ENCODE results near the gene PDCD1LG2. TPM values are rescaled to one million over a fixed set of nuclear protein-coding genes. Genes with fewer than 3 reads are reported as not detected.

Gene PDCD1LG2
- total RNA-seq, 1 experiment from 2014 or later, result not detected

- no peak for DNase-seq (ENCODE audit: low read depth)
- in situ Hi-C loops (cut with HindIII; ENCODE audit: low pct_unique_long_range_greater_than_20kb, low sequenced_read_pairs), result no loop called here
Measured at GRCh38 chr9:5516453-5517220, 6.3 kb downstream of the PDCD1LG2 start.

- DNase-seq (ENCODE audit: low read depth), result no peak
- in situ Hi-C loops (cut with HindIII; ENCODE audit: low pct_unique_long_range_greater_than_20kb, low sequenced_read_pairs), result no loop called here
Measured at GRCh38 chr9:5518171-5518936, 8.0 kb downstream of the PDCD1LG2 start.

GRCh38 chr9:5518937-5519319 lies 8.6 kb downstream of the PDCD1LG2 start:
- DNase-seq (ENCODE audit: low read depth), result no peak
- in situ Hi-C loops (cut with HindIII; ENCODE audit: low pct_unique_long_range_greater_than_20kb, low sequenced_read_pairs), result no loop called here

- in situ Hi-C loops (cut with HindIII; ENCODE audit: low pct_unique_long_range_greater_than_20kb, low sequenced_read_pairs), result no loop called here
- DNase-seq (ENCODE audit: low read depth), result no peak
Measured at GRCh38 chr9:5524090-5524489, 13.8 kb downstream of the PDCD1LG2 start.

- in situ Hi-C loops (cut with HindIII; ENCODE audit: low pct_unique_long_range_greater_than_20kb, low sequenced_read_pairs), result no loop called here
- DNase-seq (ENCODE audit: low read depth), result no peak
Measured at GRCh38 chr9:5529683-5530221, 19.4 kb downstream of the PDCD1LG2 start.

- in situ Hi-C loops (cut with HindIII; ENCODE audit: low pct_unique_long_range_greater_than_20kb, low sequenced_read_pairs), result no loop called here
- no peak for DNase-seq (ENCODE audit: low read depth)
Measured at GRCh38 chr9:5531101-5531882, 21.0 kb downstream of the PDCD1LG2 start.

GRCh38 chr9:5532306-5532705 lies 22.0 kb downstream of the PDCD1LG2 start:
- in situ Hi-C loops (cut with HindIII; ENCODE audit: low pct_unique_long_range_greater_than_20kb, low sequenced_read_pairs), result no loop called here
- DNase-seq (ENCODE audit: low read depth), result no peak

GRCh38 chr9:5532790-5533189 lies 22.5 kb downstream of the PDCD1LG2 start:
- in situ Hi-C loops (cut with HindIII; ENCODE audit: low pct_unique_long_range_greater_than_20kb, low sequenced_read_pairs), result no loop called here
- DNase-seq (ENCODE audit: low read depth), result no peak

GRCh38 chr9:5536684-5537083 lies 26.4 kb downstream of the PDCD1LG2 start:
- DNase-seq (ENCODE audit: low read depth), result no peak
- in situ Hi-C loops (cut with HindIII; ENCODE audit: low pct_unique_long_range_greater_than_20kb, low sequenced_read_pairs), result no loop called here

GRCh38 chr9:5543875-5544702 lies 33.8 kb downstream of the PDCD1LG2 start:
- DNase-seq (ENCODE audit: low read depth), result no peak
- in situ Hi-C loops (cut with HindIII; ENCODE audit: low pct_unique_long_range_greater_than_20kb, low sequenced_read_pairs), result no loop called here

GRCh38 chr9:5549658-5550650 lies 39.6 kb downstream of the PDCD1LG2 start:
- in situ Hi-C loops (cut with HindIII; ENCODE audit: low pct_unique_long_range_greater_than_20kb, low sequenced_read_pairs), result no loop called here
- DNase-seq (ENCODE audit: low read depth), result no peak

- in situ Hi-C loops (cut with HindIII; ENCODE audit: low pct_unique_long_range_greater_than_20kb, low sequenced_read_pairs), result no loop called here
Measured at GRCh38 chr9:5551368-5552150, 41.2 kb downstream of the PDCD1LG2 start.

GRCh38 chr9:5552301-5552700 lies 42.0 kb downstream of the PDCD1LG2 start:
- in situ Hi-C loops (cut with HindIII; ENCODE audit: low pct_unique_long_range_greater_than_20kb, low sequenced_read_pairs), result no loop called here
- no peak for DNase-seq (ENCODE audit: low read depth)

More at GRCh38 chr9:5551368-5552150, 41.2 kb downstream of the PDCD1LG2 start:
- DNase-seq (ENCODE audit: low read depth), result no peak

GRCh38 chr9:5553211-5553610 lies 42.9 kb downstream of the PDCD1LG2 start:
- DNase-seq (ENCODE audit: low read depth), result no peak
- in situ Hi-C loops (cut with HindIII; ENCODE audit: low pct_unique_long_range_greater_than_20kb, low sequenced_read_pairs), result no loop called here

- DNase-seq (ENCODE audit: low read depth), result no peak
- in situ Hi-C loops (cut with HindIII; ENCODE audit: low pct_unique_long_range_greater_than_20kb, low sequenced_read_pairs), result no loop called here
Measured at GRCh38 chr9:5554254-5554653, 43.9 kb downstream of the PDCD1LG2 start.

- in situ Hi-C loops (cut with HindIII; ENCODE audit: low pct_unique_long_range_greater_than_20kb, low sequenced_read_pairs), result no loop called here
- DNase-seq (ENCODE audit: low read depth), result no peak
Measured at GRCh38 chr9:5556101-5556705, 45.9 kb downstream of the PDCD1LG2 start.
